ENCODE results near the gene VAV3.
A peak's percentile ranks its signal among the peaks of the same experiment; 100 is the strongest.

The VAV3 gene

GRCh38 chr1:107963008-107963407 lies 2.0 kb downstream of the VAV3 start:
- no peak overlapping the region for H3K4me3 ChIP-seq (ENCODE audit: low read depth, low read length)
- no peak for DNase-seq (ENCODE audit: low read depth)
- no peak for TF ChIP-seq CTCF (conservative IDR thresholded peaks at IDR 0.05; ENCODE audit: low read depth, low read length)

GRCh38 chr1:107954719-107955415 lies 10.1 kb downstream of the VAV3 start:
- TF ChIP-seq CTCF (conservative IDR thresholded peaks at IDR 0.05; ENCODE audit: low read depth, low read length): no peak
- DNase-seq (ENCODE audit: low read depth): no peak
- no peak overlapping the region for H3K4me3 ChIP-seq (ENCODE audit: low read depth, low read length)

- no peak overlapping the region for H3K4me3 ChIP-seq (ENCODE audit: low read depth, low read length)
- DNase-seq (ENCODE audit: low read depth): no peak
- no peak for TF ChIP-seq CTCF (conservative IDR thresholded peaks at IDR 0.05; ENCODE audit: low read depth, low read length)
Observed at GRCh38 chr1:107954126-107954525, 10.9 kb downstream of the VAV3 start.

GRCh38 chr1:107953556-107953955 lies 11.4 kb downstream of the VAV3 start:
- DNase-seq (ENCODE audit: low read depth): no peak
- no peak for TF ChIP-seq CTCF (conservative IDR thresholded peaks at IDR 0.05; ENCODE audit: low read depth, low read length)
- H3K4me3 ChIP-seq (ENCODE audit: low read depth, low read length): no peak overlapping the region

GRCh38 chr1:107952989-107953388 lies 12.0 kb downstream of the VAV3 start:
- DNase-seq (ENCODE audit: low read depth): peak; percentile 27
- H3K4me3 ChIP-seq (ENCODE audit: low read depth, low read length): no peak overlapping the region
- no peak for TF ChIP-seq CTCF (conservative IDR thresholded peaks at IDR 0.05; ENCODE audit: low read depth, low read length)

- no peak for DNase-seq (ENCODE audit: low read depth)
- no peak for TF ChIP-seq CTCF (conservative IDR thresholded peaks at IDR 0.05; ENCODE audit: low read depth, low read length)
- no peak overlapping the region for H3K4me3 ChIP-seq (ENCODE audit: low read depth, low read length)
Observed at GRCh38 chr1:107950464-107950863, 14.5 kb downstream of the VAV3 start.
